ENCODE data around the gene MRPL49.
"Not testable (repeated sequence)": the region's sequence is repeated elsewhere in the genome, so short reads cannot be mapped to it uniquely, and the experiment has no call there.

Gene MRPL49

GRCh38 chr11:65118891-65119669 is 3.0 kb upstream of the MRPL49 start:
- not testable (repeated sequence) for DNase-seq

- DNase-seq, result no peak
Observed at GRCh38 chr11:65119670-65119995, 2.5 kb upstream of the MRPL49 start.

- DNase-seq, result no peak
Observed at GRCh38 chr11:65120831-65121230, 1.3 kb upstream of the MRPL49 start.

GRCh38 chr11:65121447-65121864 is 665 bp upstream of the MRPL49 start:
- DNase-seq, result no peak

GRCh38 chr11:65124480-65125196 is 2.5 kb downstream of the MRPL49 start:
- DNase-seq, result no peak

- DNase-seq, result no peak
Observed at GRCh38 chr11:65125197-65126056, 3.3 kb downstream of the MRPL49 start.

- DNase-seq, result no peak
Observed at GRCh38 chr11:65126624-65127274, 4.6 kb downstream of the MRPL49 start.

- no peak for DNase-seq
Observed at GRCh38 chr11:65127473-65128181, 5.5 kb downstream of the MRPL49 start.

- no peak for DNase-seq
Observed at GRCh38 chr11:65128182-65129145, 6.3 kb downstream of the MRPL49 start.

- DNase-seq, result no peak
Observed at GRCh38 chr11:65129649-65130441, 7.7 kb downstream of the MRPL49 start.

GRCh38 chr11:65130631-65131416 is 8.7 kb downstream of the MRPL49 start:
- DNase-seq, result no peak

GRCh38 chr11:65131417-65131776 is 9.3 kb downstream of the MRPL49 start:
- no peak for DNase-seq

GRCh38 chr11:65131895-65132237 is 9.7 kb downstream of the MRPL49 start:
- no peak for DNase-seq

GRCh38 chr11:65132238-65132987 is 10.3 kb downstream of the MRPL49 start:
- DNase-seq, result no peak

- DNase-seq, result peak; percentile 61
Observed at GRCh38 chr11:65132988-65133700, 11.0 kb downstream of the MRPL49 start.

- no peak for DNase-seq
Observed at GRCh38 chr11:65133724-65134123, 11.6 kb downstream of the MRPL49 start.

- peak; percentile 94 for DNase-seq
Observed at GRCh38 chr11:65134240-65134951, 12.3 kb downstream of the MRPL49 start, which contains the start of gene SYVN1. SYVN1 (minus strand) TSS chr11:65134519; CDS start chr11:65133601, 918 bp downstream.
